Measurements from ENCODE around the gene PSMB9.

PSMB9 gene

DNA sequence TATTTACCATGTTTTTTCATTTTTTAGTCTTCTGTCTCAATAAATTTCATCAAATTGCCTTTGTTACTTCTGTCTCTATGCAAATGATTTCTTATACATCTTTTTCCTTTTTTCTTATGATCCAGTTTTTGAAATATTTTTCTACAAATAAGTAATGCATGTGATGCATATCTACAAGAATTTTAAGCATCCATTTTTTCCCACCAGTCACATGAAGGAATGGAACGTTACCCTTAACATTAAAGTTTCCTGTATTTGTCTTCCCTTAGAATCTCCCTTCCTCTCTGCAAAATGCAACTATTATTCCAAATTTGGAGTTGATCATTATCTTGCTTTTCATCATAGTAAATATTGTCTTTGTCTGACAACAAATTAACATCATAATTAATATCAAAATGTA is 35.5 kb downstream of the PSMB9 start:
- no peak overlapping the region for H3K4me3 Mint-ChIP-seq
- no peaks in the 10 kb centered on the region for H3K9me3 Mint-ChIP-seq
- H3K36me3 Mint-ChIP-seq (ENCODE audit: low read depth), result peaks cover 3% of the 10 kb centered on the region
- H3K27me3 Mint-ChIP-seq (ENCODE audit: low read depth), result peaks cover 23% of the 10 kb centered on the region
- peaks cover 5% of the 10 kb centered on the region for H3K4me1 Mint-ChIP-seq (ENCODE audit: low read depth)
- H3K27ac Mint-ChIP-seq, result no peak overlapping the region

DNA sequence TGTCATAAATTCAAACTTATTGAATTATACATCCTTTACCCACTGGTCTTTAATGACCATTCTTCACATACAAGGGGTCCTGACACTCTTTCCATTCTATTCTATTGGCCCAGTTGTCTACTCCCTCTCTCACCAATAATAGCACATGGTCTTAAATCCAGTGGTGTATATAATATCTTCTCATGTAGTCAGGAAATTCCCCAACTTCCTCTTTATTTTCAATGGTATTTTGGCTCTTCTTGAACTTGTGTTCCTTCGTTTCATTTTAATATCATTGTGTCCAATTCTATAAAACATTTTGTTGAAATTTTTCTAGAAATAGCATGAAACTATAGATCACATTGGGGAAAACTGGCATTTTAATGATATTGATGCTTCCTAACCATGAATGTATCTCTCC is 36.8 kb downstream of the PSMB9 start:
- no peak overlapping the region for H3K27ac Mint-ChIP-seq
- H3K36me3 Mint-ChIP-seq (ENCODE audit: low read depth), result peaks cover 3% of the 10 kb centered on the region
- peaks cover 11% of the 10 kb centered on the region for H3K4me1 Mint-ChIP-seq (ENCODE audit: low read depth)

DNA sequence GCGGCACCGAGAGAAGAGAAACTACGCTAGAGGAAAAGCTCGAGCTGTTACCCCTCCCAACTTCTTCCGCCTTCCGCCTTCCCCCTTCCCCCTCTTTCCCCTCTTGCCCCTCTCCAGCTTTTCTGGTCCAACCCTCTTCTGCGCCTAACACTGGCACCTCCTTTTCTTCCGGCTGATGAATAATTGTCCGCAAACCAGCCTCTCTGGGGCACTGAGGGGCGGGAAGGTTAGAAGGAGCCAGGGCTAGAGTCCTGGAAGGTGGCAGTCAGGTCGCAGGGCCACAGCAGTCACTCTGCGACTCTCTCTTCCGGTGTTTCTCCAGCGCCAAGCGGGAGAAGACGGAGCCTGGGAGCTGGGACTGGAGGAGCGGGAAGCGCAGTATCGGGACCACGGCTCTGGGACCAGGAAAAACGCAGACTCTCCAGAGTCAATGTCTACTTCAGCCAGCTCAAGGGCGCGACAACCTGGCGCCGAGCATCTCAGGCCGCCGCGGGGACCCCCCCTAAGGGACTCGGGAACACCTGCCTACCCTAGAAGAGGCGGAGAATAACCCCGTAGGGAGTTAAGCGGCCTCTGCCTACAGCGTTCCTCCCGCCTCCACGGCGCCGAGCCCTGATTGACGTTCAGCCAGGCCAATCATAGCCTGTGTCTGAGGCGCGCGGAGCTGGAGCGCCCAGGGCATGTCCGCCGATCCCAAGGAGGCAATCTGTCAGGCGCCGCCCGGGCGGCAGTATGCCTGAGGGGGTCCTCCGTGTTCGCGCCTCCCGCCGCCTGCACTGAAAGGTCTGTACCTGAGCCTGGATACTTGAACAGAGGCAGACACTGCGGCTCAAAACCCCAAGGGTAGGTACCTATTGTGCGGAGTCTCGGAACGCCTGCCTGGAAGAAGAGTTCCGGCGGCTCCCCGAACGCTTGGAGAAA is 40.4 kb downstream of the PSMB9 start:
- H3K36me3 Mint-ChIP-seq (ENCODE audit: low read depth), result peaks cover 8% of the 10 kb centered on the region
- no peaks in the 10 kb centered on the region for H3K9me3 Mint-ChIP-seq
- peak overlapping the region; percentile 97 for H3K4me3 Mint-ChIP-seq
- peaks cover 31% of the 10 kb centered on the region for H3K4me1 Mint-ChIP-seq (ENCODE audit: low read depth)
- peaks cover 13% of the 10 kb centered on the region for H3K27me3 Mint-ChIP-seq (ENCODE audit: low read depth)
- peak overlapping the region; percentile 91 for H3K27ac Mint-ChIP-seq

More for the DNA sequence above, 36.8 kb downstream of the PSMB9 start:
- Mint-ChIP-seq H3K4me3 (no peak overlapping the region), H3K27me3 (ENCODE audit: low read depth) (peaks cover 23% of the 10 kb centered on the region), H3K9me3 (no peaks in the 10 kb centered on the region)

DNA sequence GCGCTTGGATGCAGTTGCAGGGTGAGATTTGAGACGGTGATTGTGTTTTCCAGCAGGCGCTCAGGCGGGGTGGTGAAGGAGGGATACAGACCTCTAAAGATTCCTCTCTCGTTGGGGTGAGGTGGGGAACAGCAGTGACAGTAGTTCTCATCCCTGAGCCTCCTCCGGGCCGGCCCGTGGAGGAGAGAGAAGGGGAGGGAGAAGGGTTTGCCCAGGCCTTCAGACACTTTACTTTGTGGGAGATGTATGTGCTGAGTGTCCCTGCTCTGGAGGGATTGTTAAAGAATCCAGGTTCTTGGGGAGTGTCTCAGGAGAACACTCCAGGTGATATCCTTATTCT is 41.0 kb downstream of the PSMB9 start:
- Mint-ChIP-seq H3K27me3 (ENCODE audit: low read depth) (peaks cover 8% of the 10 kb centered on the region), H3K4me3 (peak overlapping the region; percentile 97), H3K4me1 (ENCODE audit: low read depth) (peaks cover 31% of the 10 kb centered on the region), H3K9me3 (no peaks in the 10 kb centered on the region), H3K27ac (peak overlapping the region; percentile 91), H3K36me3 (ENCODE audit: low read depth) (peaks cover 8% of the 10 kb centered on the region)

DNA sequence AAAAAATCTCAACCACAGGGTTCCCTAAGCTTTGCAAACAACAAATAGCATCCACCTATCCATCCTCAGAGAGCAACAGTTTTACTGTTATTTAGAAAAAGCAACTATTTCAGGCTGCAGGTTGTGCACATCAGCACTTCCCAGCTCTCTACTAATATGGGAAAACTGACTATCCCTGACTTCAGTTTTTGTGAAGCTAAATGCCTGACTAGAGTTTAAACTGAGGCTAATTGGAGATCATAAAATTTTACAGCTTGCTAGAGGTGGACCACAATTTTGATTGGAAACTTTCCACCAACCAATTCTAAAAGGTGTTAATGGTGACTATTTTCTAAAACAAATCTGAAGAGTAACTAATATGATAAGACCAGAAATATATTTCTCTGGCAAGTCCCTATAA is 50.0 kb downstream of the PSMB9 start:
- no peaks in the 10 kb centered on the region for H3K9me3 Mint-ChIP-seq
- H3K4me1 Mint-ChIP-seq (ENCODE audit: low read depth), result no peaks in the 10 kb centered on the region
- H3K4me3 Mint-ChIP-seq, result no peak overlapping the region
- no peak overlapping the region for H3K27ac Mint-ChIP-seq
- H3K36me3 Mint-ChIP-seq (ENCODE audit: low read depth), result peaks cover 4% of the 10 kb centered on the region
- H3K27me3 Mint-ChIP-seq (ENCODE audit: low read depth), result no peaks in the 10 kb centered on the region

DNA sequence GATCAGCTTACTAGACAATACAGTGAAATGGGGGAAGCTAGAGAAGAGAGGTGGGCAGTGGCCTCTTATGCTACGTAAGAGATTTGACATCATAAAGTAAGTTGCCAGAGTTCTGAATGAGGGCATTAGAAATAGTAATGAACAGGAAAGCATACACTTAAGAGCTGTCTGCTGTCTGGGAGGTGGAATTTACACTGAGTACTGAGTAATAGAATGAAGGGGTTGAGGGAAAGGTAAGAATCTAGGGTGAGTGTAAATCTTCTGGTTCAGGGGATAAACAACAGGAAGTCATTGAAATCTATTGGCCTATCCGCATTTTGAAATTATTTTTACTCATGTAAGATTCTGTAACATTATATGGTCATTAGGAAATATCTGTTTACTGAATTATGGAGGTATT is 51.1 kb downstream of the PSMB9 start:
- Mint-ChIP-seq H3K9me3 (no peaks in the 10 kb centered on the region), H3K4me1 (ENCODE audit: low read depth) (no peaks in the 10 kb centered on the region), H3K27ac (no peak overlapping the region), H3K4me3 (no peak overlapping the region), H3K27me3 (ENCODE audit: low read depth) (peaks cover 3% of the 10 kb centered on the region), H3K36me3 (ENCODE audit: low read depth) (peaks cover 4% of the 10 kb centered on the region)

DNA sequence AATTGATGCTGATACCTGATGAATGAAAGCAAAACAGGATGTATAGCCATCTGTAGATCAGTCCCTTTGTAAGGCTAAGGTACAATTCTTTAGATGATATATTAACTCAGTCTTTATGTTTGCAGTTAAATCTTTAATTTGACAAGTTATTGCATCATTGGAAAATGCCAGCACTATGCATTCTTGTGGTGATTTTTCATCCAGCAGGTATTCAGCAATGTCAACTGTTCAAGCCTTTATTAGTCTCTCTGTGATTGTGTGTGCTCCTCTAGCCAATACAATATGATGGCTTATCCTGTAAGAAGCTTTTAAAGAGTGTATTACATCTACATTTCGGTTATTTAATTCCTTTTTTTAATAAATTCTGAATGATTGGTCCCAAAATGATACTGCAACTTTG is 52.5 kb downstream of the PSMB9 start:
- H3K27ac Mint-ChIP-seq, result no peak overlapping the region
- H3K4me1 Mint-ChIP-seq (ENCODE audit: low read depth), result no peaks in the 10 kb centered on the region
- no peak overlapping the region for H3K4me3 Mint-ChIP-seq
- H3K36me3 Mint-ChIP-seq (ENCODE audit: low read depth), result peaks cover 1% of the 10 kb centered on the region
- peaks cover 10% of the 10 kb centered on the region for H3K27me3 Mint-ChIP-seq (ENCODE audit: low read depth)
- H3K9me3 Mint-ChIP-seq, result no peaks in the 10 kb centered on the region

DNA sequence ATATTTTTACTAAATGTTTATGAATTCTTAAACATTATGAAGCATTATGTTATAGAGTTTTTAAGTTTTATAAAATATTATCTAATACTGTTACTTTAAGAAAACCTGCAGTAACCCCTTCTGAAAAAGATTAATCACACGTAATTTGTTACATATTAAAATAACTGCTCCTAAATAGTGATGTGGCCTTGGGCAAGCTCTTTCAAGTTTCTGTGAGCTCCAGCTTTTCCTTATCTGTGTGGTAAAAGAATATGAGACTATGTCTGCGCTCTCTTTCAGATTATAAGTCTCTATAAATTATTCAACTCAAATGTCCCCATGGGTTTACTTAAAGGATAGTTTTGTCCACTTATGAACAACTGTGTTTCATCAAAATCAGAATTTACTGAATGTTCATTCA is 54.9 kb downstream of the PSMB9 start:
- Mint-ChIP-seq H3K27ac (no peak overlapping the region), H3K4me3 (no peak overlapping the region), H3K36me3 (ENCODE audit: low read depth) (no peaks in the 10 kb centered on the region), H3K27me3 (ENCODE audit: low read depth) (peaks cover 21% of the 10 kb centered on the region), H3K4me1 (ENCODE audit: low read depth) (no peaks in the 10 kb centered on the region), H3K9me3 (no peaks in the 10 kb centered on the region)
